IMR-90 (cell line): ENCODE measurements around the gene ADCK1. TPM values are rescaled to one million over a fixed set of nuclear protein-coding genes. Genes with fewer than 3 reads are reported as not detected.

Source experiments
- ATAC-seq: fragments of 200-7000 bp; cut with Tn5 transposase; 2 replicates; pipeline ENCODE4 v1.9.1; 2020; ENCODE audit warnings: low read depth, mild to moderate bottlenecking, moderate library complexity
- BruUV-seq: library from RNA; stranded (reverse); fragments of 400-500 nt; replicated peaks from 2 replicates; lab custom pipeline; 2021; lab: Mats Ljungman, UMichigan
- CTCF ChIA-PET: fragments of 300-600 bp; formaldehyde crosslinking; extraction: SDS; loops from one replicate; lab custom pipeline; 2021; ENCODE audit warnings: antibody characterized with exemption; lab: Yijun Ruan, JAX
- POLR2A ChIA-PET: fragments of 300-600 bp; sonication (Branson Sonifier 250); formaldehyde crosslinking; loops from one replicate; lab custom pipeline; 2022; ENCODE audit warnings: antibody characterized with exemption; ENCODE audit not compliant: unreplicated experiment; lab: Charles Lee
- DNase-seq: peaks from one replicate; pipeline ENCODE4 v3.0.0; 2013
- H2AFZ ChIP-seq: replicated peaks from 2 replicates; pipeline ENCODE3; 2013; ENCODE audit warnings: low read length, mild to moderate bottlenecking; ENCODE audit not compliant: poor library complexity
- H2AK5ac ChIP-seq: 2 replicates; pipeline ENCODE4 v1.6.1; 2013; ENCODE audit warnings: low read depth, low read length, inconsistent platforms
- H2AK9ac ChIP-seq: replicated peaks from 2 replicates; pipeline ENCODE3; 2013; ENCODE audit warnings: mild to moderate bottlenecking, low read depth, low read length, moderate library complexity; ENCODE audit not compliant: poor library complexity
- H2BK120ac ChIP-seq: 2 replicates; pipeline ENCODE4 v1.6.1; 2013; ENCODE audit warnings: low read depth, low read length, inconsistent platforms
- H2BK15ac ChIP-seq: 3 replicates; pipeline ENCODE4 v1.6.1; 2013; ENCODE audit warnings: low read depth, low read length, inconsistent platforms
- H2BK20ac ChIP-seq: 2 replicates; pipeline ENCODE4 v1.6.1; 2013; ENCODE audit warnings: low read depth, mild to moderate bottlenecking, inconsistent platforms, low read length, moderate library complexity
- H2BK5ac ChIP-seq: 2 replicates; pipeline ENCODE4 v1.6.1; 2013; ENCODE audit warnings: mild to moderate bottlenecking, low read depth, low read length, inconsistent platforms; ENCODE audit not compliant: poor library complexity, severe bottlenecking
- H3K14ac ChIP-seq: replicated peaks from 2 replicates; pipeline ENCODE4 v1.6.1; 2013; ENCODE audit warnings: low read depth, low read length, inconsistent platforms
- H3K18ac ChIP-seq: 2 replicates; pipeline ENCODE4 v1.6.1; 2013; ENCODE audit warnings: low read depth, low read length, control low read depth
- H3K23ac ChIP-seq: 2 replicates; pipeline ENCODE4 v1.6.1; 2013; ENCODE audit warnings: low read depth, low read length, inconsistent platforms
- H3K27ac ChIP-seq: 2 replicates; pipeline ENCODE4 v1.5.1; 2013; ENCODE audit warnings: mild to moderate bottlenecking, control low read depth, low read length; ENCODE audit not compliant: insufficient read depth
- H3K27me3 ChIP-seq: 2 replicates; pipeline ENCODE4 v1.6.1; 2013; ENCODE audit warnings: low read length; ENCODE audit not compliant: control insufficient read depth, insufficient read depth
- H3K36me3 ChIP-seq: 2 replicates; pipeline ENCODE4 v1.6.1; 2013; ENCODE audit warnings: low read length, mixed read lengths; ENCODE audit not compliant: control insufficient read depth, insufficient read depth
- H3K4ac ChIP-seq: 2 replicates; pipeline ENCODE4 v1.6.1; 2013; ENCODE audit warnings: low read depth, low read length, inconsistent platforms
- H3K4me1 ChIP-seq: 2 replicates; pipeline ENCODE4 v1.6.1; 2013; ENCODE audit warnings: low read length, mixed read lengths; ENCODE audit not compliant: control insufficient read depth, insufficient read depth
- H3K4me2 ChIP-seq: 2 replicates; pipeline ENCODE4 v1.6.1; 2013; ENCODE audit warnings: low read depth, mild to moderate bottlenecking, control low read depth, low read length, moderate library complexity
- H3K4me3 ChIP-seq: 2 replicates; pipeline ENCODE4 v1.5.1; 2013; ENCODE audit warnings: low read depth, mild to moderate bottlenecking, control low read depth, low read length, moderate library complexity; ENCODE audit not compliant: insufficient read depth
- H3K56ac ChIP-seq: 2 replicates; pipeline ENCODE4 v1.6.1; 2013; ENCODE audit warnings: low read length, inconsistent platforms; ENCODE audit not compliant: insufficient read depth; ENCODE audit errors: extremely low read depth
- H3K79me1 ChIP-seq, 2 experiments: 2 replicates each; pipeline ENCODE4 v1.6.1; 2013; ENCODE audit warnings: low read length in 2 of 2, inconsistent platforms in 1 of 2, low read depth in 1 of 2
- H3K9ac ChIP-seq: 2 replicates; pipeline ENCODE4 v1.6.1; 2013; ENCODE audit warnings: low read depth, low read length, control low read depth
- H3K9me1 ChIP-seq: 2 replicates; pipeline ENCODE4 v1.6.1; 2013; ENCODE audit warnings: low read length, inconsistent platforms; ENCODE audit not compliant: insufficient read depth
- H3K9me3 ChIP-seq: 2 replicates; pipeline ENCODE4 v1.6.1; 2013; ENCODE audit warnings: low read length; ENCODE audit not compliant: control insufficient read depth, insufficient read depth
- H4K20me1 ChIP-seq: 2 replicates; pipeline ENCODE4 v1.6.1; 2013; ENCODE audit warnings: low read length, inconsistent platforms; ENCODE audit not compliant: insufficient read depth
- H4K5ac ChIP-seq: 2 replicates; pipeline ENCODE4 v1.6.1; 2013; ENCODE audit warnings: mild to moderate bottlenecking, low read depth, low read length, control low read depth
- H4K8ac ChIP-seq, 2 experiments: 2 replicates each; pipeline ENCODE4 v1.6.1; 2013; ENCODE audit warnings: low read depth in 2 of 2, low read length in 2 of 2, control low read depth in 1 of 2, inconsistent platforms in 1 of 2
- H4K91ac ChIP-seq: 2 replicates; pipeline ENCODE4 v1.6.1; 2013; ENCODE audit warnings: low read depth, low read length, inconsistent platforms; ENCODE audit not compliant: insufficient read depth
- BHLHE40 ChIP-seq: fragments of 150-350 bp; IDR thresholded peaks from 2 replicates; pipeline ENCODE4 v1.6.1; 2016; ENCODE audit warnings: mild to moderate bottlenecking, low read depth, low read length
- CHD1 ChIP-seq: IDR thresholded peaks from 2 replicates; pipeline ENCODE4 v1.6.1; 2012; ENCODE audit warnings: low read depth, low read length, improper control_type of control experiment
- FOS ChIP-seq: fragments of 150-350 bp; IDR thresholded peaks from 2 replicates; pipeline ENCODE4 v1.6.1; 2016; ENCODE audit warnings: low read depth, low read length
- MAZ ChIP-seq: IDR thresholded peaks from 2 replicates; pipeline ENCODE4 v1.6.1; 2012; ENCODE audit warnings: low read depth, mild to moderate bottlenecking, low read length, improper control_type of control experiment, moderate library complexity, borderline replicate concordance
- MXI1 ChIP-seq: IDR thresholded peaks from 2 replicates; pipeline ENCODE4 v1.6.1; 2012; ENCODE audit warnings: low read depth, mild to moderate bottlenecking, low read length, moderate library complexity, borderline replicate concordance
- POLR2A ChIP-seq: IDR thresholded peaks from 2 replicates; pipeline ENCODE4 v1.6.1; 2012; ENCODE audit warnings: mild to moderate bottlenecking, low read depth, low read length
- RAD21 ChIP-seq: IDR thresholded peaks from 2 replicates; pipeline ENCODE4 v1.6.1; 2012; ENCODE audit warnings: low read length, improper control_type of control experiment
- RCOR1 ChIP-seq: IDR thresholded peaks from 2 replicates; pipeline ENCODE4 v1.6.1; 2012; ENCODE audit warnings: mild to moderate bottlenecking, low read length, improper control_type of control experiment; ENCODE audit not compliant: insufficient replicate concordance
- RFX5 ChIP-seq: IDR thresholded peaks from 2 replicates; pipeline ENCODE4 v1.8.0; 2012; ENCODE audit warnings: low read depth, mild to moderate bottlenecking, low read length, moderate library complexity
- SMC3 ChIP-seq: fragments of 150-350 bp; IDR thresholded peaks from 2 replicates; pipeline ENCODE4 v1.6.1; 2016; ENCODE audit warnings: low read depth, mild to moderate bottlenecking, antibody characterized with exemption, low read length, moderate library complexity
- WGBS, 2 experiments: methylation state at CpG; one replicate each; pipeline versions ENCODE4 v1.1.5 to v1.1.7; 2013; ENCODE audit warnings: missing lambda C conversion rate in 2 of 2; ENCODE audit not compliant: insufficient read length in 1 of 2; ENCODE audit errors: extremely low coverage in 2 of 2; 5-methylcytosine and 5-hydroxymethylcytosine counted together
- dilution Hi-C: fragments of 300-500 bp; cut with HindIII; formaldehyde crosslinking; loops from one replicate; pipeline ENCODE4 v1.14.3; 2018; ENCODE audit warnings: low sequenced_read_pairs; ENCODE audit not compliant: unreplicated experiment
- in situ Hi-C: fragments of 300-500 bp; cut with MboI; formaldehyde crosslinking; loops from 3 replicates; pipeline ENCODE4 v1.14.3; 2019; ENCODE audit warnings: low sequenced_read_pairs, inconsistent platforms, mixed read lengths
- intact Hi-C: fragments of 100-400 bp; cut with micrococcal nuclease; formaldehyde crosslinking; loops from 2 replicates; pipeline ENCODE4 v1.10.0; 2022
- polyA plus RNA-seq, 3 experiments: library from polyadenylated mRNA; depleted of rRNA; stranded (reverse); fragments of >200 nt; gene quantifications; 2 replicates each; pipeline ENCODE4 v1.2.3, GENCODE V29; 2012; ENCODE audit warnings: low replicate concordance in 1 of 3
- total RNA-seq: library from RNA; depleted of rRNA; stranded (reverse); fragments of >200 nt; gene quantifications from 2 replicates; pipeline ENCODE4 v1.2.3, GENCODE V29; 2012
- TF ChIP-seq, protein P1 (sequence below): conservative IDR thresholded peaks from 2 replicates; pipeline ENCODE4 v1.5.1; 2012; ENCODE audit warnings: mild to moderate bottlenecking, low read depth, low read length, improper control_type of control experiment
- TF ChIP-seq, protein P2 (sequence below): fragments of 150-350 bp; IDR thresholded peaks from 2 replicates; pipeline ENCODE4 v1.6.1; 2016; ENCODE audit warnings: low read depth, mild to moderate bottlenecking, low read length, moderate library complexity, borderline replicate concordance

Gene ADCK1
- total and polyA plus RNA-seq, 2 of the 4 experiments (the other 2 are of a cell fraction), result 1.6 to 4.6 TPM

DNA sequence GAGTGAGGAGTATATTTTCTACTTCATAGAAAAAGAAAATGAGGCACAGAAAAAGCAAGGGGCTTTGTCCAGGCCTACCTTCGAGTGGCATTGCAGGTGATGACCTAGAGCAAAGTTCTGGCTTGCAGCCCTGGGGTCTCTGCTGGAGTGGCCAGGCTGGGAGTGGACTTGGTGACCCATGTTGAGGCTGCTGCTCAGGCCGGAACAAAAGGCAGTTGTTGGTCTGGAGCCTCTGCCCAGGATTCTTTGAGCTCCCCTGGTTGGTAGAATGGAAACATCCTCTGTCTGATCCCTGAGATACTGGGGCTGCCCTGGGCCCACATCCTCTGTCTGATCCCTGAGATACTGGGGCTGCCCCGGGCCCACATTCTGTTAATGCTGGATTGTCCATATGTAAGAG lies 86.1 kb downstream of the ADCK1 start:
- no peaks in the 10 kb centered on the region for H4K20me1 ChIP-seq
- H4K5ac ChIP-seq, result no peak overlapping the region
- no peaks in the 10 kb centered on the region for H3K36me3 ChIP-seq
- H3K9me3 ChIP-seq, result no peaks in the 10 kb centered on the region
- H3K4ac ChIP-seq, result no peak overlapping the region
- no peak overlapping the region for H3K27ac ChIP-seq
- ATAC-seq (no peak), DNase-seq (no peak)
- no peak overlapping the region for H3K23ac ChIP-seq
- dilution Hi-C loops (no loop called here), in situ Hi-C loops (no loop called here), intact Hi-C loops (no loop called here)
- CTCF ChIA-PET, result no interaction called here
- H2BK15ac ChIP-seq, result no peak overlapping the region
- H3K18ac ChIP-seq, result no peak overlapping the region
- no peak overlapping the region for H3K4me2 ChIP-seq
- H3K14ac ChIP-seq, result no peak overlapping the region
- H2BK20ac ChIP-seq, result no peak overlapping the region
- H2BK120ac ChIP-seq, result no peak overlapping the region
- H3K4me3 ChIP-seq, result no peak overlapping the region
- H3K4me1 ChIP-seq, result peaks cover 1% of the 10 kb centered on the region; the same call in 1 of the 2 replicates
- TF ChIP-seq RFX5 (no peak), MXI1 (no peak), CHD1 (no peak), POLR2A (no peak), FOS (no peak), BHLHE40 (no peak), MAZ (no peak), RCOR1 (no peak), RAD21 (no peak), SMC3 (no peak)
- TF ChIP-seq, protein P1, sequence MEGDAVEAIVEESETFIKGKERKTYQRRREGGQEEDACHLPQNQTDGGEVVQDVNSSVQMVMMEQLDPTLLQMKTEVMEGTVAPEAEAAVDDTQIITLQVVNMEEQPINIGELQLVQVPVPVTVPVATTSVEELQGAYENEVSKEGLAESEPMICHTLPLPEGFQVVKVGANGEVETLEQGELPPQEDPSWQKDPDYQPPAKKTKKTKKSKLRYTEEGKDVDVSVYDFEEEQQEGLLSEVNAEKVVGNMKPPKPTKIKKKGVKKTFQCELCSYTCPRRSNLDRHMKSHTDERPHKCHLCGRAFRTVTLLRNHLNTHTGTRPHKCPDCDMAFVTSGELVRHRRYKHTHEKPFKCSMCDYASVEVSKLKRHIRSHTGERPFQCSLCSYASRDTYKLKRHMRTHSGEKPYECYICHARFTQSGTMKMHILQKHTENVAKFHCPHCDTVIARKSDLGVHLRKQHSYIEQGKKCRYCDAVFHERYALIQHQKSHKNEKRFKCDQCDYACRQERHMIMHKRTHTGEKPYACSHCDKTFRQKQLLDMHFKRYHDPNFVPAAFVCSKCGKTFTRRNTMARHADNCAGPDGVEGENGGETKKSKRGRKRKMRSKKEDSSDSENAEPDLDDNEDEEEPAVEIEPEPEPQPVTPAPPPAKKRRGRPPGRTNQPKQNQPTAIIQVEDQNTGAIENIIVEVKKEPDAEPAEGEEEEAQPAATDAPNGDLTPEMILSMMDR, result no peak
- TF ChIP-seq, protein P2, sequence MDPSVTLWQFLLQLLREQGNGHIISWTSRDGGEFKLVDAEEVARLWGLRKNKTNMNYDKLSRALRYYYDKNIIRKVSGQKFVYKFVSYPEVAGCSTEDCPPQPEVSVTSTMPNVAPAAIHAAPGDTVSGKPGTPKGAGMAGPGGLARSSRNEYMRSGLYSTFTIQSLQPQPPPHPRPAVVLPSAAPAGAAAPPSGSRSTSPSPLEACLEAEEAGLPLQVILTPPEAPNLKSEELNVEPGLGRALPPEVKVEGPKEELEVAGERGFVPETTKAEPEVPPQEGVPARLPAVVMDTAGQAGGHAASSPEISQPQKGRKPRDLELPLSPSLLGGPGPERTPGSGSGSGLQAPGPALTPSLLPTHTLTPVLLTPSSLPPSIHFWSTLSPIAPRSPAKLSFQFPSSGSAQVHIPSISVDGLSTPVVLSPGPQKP, result no peak
- no peak overlapping the region for H2BK5ac ChIP-seq
- no peak overlapping the region for H3K56ac ChIP-seq
- no peak overlapping the region for H4K91ac ChIP-seq
- no TSS peak for BruUV-seq
- H3K9ac ChIP-seq, result no peak overlapping the region
- no peak overlapping the region for H2AFZ ChIP-seq
- H3K27me3 ChIP-seq, result no peaks in the 10 kb centered on the region
- no peak overlapping the region for H2AK9ac ChIP-seq
- no peak overlapping the region for H4K8ac ChIP-seq
- H2AK5ac ChIP-seq, result no peak overlapping the region
- H3K79me1 ChIP-seq, result no peaks in the 10 kb centered on the region
- POLR2A ChIA-PET, result no interaction called here
- no CpG with 5 or more reads among the region's 3 CpGs for WGBS, 2 experiments
- no peaks in the 10 kb centered on the region; the same call in 1 of the 2 replicates for H3K9me1 ChIP-seq
